ENCODE measurements around the gene DUSP8.
"Not testable (repeated sequence)": the region's sequence is repeated elsewhere in the genome, so short reads cannot be mapped to it uniquely, and the experiment has no call there.

DUSP8 gene, protein sequence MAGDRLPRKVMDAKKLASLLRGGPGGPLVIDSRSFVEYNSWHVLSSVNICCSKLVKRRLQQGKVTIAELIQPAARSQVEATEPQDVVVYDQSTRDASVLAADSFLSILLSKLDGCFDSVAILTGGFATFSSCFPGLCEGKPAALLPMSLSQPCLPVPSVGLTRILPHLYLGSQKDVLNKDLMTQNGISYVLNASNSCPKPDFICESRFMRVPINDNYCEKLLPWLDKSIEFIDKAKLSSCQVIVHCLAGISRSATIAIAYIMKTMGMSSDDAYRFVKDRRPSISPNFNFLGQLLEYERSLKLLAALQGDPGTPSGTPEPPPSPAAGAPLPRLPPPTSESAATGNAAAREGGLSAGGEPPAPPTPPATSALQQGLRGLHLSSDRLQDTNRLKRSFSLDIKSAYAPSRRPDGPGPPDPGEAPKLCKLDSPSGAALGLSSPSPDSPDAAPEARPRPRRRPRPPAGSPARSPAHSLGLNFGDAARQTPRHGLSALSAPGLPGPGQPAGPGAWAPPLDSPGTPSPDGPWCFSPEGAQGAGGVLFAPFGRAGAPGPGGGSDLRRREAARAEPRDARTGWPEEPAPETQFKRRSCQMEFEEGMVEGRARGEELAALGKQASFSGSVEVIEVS
- total RNA-seq, result 8.4 to 158 reads per million in 2 donors

DNA sequence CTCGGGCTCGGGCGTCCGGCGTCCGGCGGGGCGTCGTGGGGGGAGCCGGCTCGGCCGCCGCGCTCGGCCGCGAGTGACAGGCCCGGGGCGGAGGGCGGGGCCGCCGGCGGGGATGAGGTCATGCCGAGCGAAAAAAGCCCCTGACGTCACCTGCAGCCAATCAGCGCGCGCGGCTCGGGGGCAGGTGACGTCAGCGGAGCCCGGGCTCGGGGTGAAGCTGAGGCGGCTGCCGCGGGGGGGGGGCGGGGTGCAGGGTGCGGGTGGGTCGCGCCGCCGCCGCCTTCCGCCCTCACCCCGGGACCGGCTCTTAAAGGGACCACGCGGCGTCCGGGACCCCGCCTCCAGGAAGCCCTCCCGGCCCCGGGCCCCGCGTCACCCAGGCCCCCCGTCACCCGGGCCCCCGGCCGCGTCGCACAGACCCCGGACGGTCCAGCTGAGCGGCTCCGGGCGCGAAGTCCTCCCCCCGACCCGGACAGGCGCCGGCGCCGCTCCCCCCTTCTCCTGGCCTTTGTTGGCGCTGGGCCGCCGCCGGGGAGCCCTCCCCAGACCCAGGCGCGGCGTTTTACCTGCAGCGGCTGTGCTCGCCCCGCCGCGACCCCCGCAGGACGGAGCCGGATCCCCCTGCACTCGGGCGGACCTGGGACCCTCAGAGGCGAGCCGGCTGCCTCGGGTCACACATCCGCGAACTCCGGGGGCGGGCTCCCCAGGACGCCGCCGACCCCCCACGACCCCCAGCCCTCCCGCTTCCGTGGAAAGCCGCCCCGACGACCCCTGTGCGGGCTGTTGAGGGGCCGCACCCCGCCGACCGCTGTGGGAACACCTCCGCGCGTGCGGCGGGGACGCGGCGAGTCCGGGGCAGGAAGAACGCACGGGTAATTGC, at the start of gene DUSP8:
Gene DUSP8, minus strand, starts transcription at position 75 of the 880 bp plus-strand sequence. CDS start 6,445 bp downstream, outside the sequence.
- peak; percentile 97 for DNase-seq

DNA sequence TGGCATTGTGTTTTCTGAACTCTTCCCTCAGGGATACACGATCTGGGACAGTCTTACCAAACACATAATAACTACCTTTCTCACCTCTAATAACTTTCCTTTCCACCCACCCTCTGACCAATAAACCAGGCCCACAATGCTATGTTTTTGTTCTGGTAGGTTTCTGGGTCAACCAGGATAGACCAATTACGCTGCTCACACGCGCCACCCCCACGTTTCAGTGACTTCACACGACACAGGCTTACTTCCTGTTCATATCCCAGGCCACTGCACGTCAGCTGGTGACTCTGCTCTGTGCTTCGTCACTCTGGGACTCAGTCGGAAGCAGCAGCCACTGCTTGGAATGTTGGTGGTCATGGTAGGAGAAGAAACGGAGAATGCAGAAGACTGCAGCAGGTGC, 47.4 kb upstream of the DUSP8 start:
- DNase-seq, result no peak

DNA sequence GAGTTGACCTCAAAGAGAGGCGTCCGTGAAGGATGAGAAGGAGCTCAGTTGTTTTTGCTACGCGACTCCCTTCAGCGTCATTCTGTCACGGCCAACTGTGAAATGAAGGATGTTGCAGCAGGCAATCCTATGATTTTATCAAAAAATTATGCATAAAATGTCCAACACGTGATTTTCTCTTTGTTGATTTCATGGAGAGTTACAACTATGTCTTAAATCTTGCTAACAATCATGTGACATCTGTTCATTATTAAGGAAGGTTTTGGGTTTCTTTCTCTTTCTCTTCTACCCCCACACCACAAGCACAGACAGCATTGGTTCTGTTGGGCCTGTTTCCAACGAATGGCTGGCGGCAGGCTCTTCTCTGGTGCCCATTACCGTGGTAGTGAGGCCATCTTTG, 46.2 kb upstream of the DUSP8 start:
- DNase-seq, result no peak

DNA sequence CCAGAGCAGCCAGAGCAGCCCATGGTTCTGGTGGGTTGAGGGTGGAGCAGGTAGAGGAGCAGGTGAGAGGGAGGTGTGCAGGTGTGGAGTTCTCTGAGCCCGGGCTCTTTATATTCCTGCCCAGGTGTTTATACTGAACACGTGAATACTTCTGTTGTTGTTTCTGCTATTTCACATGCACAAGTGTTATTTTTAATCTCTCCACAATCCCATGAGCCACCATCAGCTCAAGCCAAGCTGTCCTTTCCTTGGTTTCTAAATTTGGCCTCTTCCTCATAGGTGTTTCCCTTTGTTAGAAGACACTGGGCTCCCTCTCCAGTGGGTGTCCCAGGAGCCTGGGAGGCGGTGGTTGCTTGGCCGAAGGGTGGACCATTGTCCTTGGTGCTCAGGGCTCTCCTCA, 36.3 kb upstream of the DUSP8 start, which contains the start of gene KRTAP5-3:
Gene KRTAP5-3, minus strand, starts transcription at position 101 of the 400 bp plus-strand sequence. Its CDS starts 78 bp downstream, at position 23.
- no peak for DNase-seq

DNA sequence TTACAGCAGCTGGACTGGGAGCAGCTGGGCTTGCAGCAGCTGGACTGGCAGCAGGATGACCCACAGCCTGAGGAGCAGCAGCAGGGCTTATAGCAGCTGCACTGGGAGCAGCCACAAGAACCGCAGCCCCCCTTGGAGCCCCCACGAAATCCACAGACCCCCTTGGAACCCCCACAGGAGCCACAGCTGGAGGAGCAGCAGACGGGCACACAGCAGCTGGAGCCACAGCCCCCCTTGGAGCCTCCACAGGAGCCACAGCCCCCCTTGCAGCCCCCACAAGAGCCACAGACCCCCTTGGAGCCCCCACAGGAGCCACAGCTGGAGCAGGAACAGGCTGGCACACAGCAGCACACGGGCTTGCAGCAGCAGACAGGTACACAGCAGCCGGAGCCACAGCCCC, 35.8 kb upstream of the DUSP8 start:
- DNase-seq, result not testable (repeated sequence)

DNA sequence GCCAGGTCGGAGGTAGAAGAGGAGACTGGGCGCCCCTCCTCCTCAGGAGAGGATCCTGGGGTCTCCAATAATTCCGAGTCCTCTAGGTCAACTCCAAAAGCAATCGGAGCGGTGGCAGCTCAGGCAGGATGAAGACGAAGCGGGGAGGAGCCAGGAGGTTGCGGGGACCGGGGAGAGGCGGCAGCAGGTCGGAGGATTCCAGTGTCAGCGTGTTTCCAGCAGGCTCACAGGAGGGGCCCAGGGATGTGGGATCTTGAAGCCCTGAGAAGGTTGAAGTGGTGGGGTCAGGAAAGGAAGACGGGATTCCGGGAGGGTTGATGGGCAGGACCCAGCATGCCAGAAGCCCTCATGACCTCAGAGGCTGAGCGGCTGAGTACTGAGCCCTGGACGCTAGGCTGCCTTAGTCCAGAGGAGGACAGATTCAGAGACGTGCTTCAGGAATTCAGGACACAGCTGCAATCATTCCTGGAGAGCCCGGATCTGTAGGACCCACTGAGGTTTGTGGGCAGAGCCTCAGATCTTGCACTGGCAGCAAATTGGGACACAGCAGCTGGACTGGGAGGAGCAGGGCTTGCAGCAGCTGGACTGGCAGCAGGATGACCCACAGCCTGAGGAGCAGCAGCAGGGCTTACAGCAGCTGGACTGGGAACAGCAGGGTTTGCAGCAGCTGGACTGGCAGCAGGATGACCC, 35.2 kb upstream of the DUSP8 start:
- DNase-seq, result not testable (repeated sequence)

DNA sequence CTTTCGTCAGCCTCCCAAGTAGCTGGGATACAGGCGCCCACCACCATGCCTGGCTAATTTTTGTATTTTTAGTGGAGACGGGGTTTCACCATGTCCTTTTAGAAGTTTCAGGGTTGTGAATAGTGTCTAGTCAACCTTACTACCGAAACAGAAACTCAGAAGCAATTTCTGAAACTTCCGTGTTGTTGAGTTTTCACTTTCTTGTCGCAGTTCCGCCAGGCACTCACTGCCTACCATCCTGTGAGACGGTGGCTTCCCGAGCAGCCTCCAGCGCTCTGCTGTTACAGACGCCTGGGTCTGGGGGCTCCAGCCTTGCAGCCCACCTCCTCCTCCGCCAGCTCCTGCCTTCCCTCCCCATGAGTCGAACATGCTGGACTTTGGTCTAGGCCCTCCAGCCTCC, 33.9 kb upstream of the DUSP8 start:
- DNase-seq, result not testable (repeated sequence)

DNA sequence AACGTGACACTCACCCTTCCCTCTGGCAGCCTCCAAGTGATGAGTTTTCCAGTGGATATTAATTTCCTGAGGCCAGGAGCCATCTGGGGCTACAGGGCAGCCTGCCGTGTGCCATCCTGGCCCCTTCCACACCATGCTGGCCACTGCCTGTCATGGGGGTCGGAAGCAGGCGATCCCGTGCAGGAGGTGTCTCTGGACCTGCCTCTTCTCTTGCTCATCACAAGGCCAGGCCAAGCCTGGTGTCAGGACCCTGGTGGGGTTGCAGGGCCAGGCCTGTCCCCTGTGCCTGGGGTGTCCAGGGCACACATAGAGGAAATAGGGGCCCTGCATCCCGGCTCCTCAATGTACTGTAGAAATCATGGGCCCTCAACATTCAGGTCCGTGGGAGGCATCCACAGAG, 32.6 kb upstream of the DUSP8 start:
- no peak for DNase-seq

DNA sequence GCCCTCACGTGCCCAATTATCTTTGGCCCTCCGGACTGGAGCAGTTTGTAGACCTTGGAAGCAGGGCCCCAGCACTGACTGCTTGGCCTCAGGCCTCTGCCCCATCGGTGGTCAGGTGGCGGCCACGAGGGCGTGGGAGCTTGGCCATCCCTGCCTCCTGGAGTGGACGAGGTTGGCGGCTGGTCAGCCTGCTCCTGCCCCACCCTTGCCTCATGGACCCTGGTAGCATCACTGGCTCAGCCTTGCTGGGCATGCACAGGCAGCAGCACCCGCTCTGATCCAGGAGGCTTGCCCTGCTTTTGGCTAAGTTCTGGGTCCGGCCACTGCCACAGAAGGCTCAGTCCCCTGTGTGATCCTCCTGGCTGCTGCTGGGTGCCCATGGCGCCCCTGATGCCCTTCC, 32.1 kb upstream of the DUSP8 start:
- no peak for DNase-seq

DNA sequence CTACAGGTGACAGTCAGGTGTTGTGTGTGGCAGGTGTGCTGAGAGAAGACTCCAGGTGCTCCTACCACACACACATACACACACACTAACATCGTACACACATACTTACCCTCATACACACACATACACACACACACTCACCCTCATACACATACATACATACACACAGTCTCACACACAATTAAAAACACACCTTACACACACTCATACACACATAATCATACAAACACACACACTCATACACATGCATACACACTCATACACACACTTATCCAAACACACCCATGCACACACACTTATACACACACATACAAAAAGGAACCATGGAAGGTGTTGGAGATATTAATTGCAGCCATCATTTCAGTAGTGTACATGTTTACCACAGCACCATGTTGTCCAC, 31.6 kb upstream of the DUSP8 start:
- DNase-seq, result no peak

DNA sequence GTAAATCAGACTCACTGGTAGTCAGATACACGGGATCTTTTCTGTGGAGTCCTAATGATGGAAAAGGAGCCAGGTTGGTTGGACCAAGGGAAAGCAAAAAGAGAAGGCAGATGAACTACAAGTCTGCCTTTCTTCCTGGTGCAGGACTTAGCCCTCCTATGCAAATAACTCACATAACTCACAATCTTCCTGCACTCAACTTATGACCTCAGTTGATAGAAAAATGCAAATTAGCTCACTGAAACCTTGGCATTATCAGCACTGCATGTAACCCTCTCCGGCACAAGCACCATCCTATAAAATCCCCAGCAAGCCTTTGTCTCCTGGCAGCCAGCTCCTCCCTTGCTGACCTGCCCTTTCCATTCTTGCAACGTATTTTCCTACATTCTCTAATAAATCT, 29.6 kb upstream of the DUSP8 start:
- DNase-seq, result not testable (repeated sequence)

DNA sequence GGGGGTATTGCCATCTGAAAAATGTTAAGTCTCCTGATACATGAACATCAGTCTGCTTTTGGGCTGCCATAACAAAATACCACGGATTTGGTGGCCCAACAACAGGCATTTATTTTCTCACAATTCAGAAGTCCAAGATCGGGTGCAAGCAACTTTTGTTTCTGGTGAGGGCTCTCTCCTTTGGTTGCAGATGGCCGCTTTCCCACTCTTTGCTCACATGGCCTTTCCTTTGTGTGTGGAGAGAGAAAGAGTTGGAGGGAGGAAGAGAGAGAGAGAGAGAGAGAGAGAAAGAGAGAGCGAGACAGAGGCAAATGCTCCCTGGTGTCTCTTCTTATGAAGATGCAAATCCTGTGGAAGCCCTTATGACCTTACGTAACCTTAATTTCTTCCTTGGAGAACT, 28.6 kb upstream of the DUSP8 start:
- no peak for DNase-seq

DNA sequence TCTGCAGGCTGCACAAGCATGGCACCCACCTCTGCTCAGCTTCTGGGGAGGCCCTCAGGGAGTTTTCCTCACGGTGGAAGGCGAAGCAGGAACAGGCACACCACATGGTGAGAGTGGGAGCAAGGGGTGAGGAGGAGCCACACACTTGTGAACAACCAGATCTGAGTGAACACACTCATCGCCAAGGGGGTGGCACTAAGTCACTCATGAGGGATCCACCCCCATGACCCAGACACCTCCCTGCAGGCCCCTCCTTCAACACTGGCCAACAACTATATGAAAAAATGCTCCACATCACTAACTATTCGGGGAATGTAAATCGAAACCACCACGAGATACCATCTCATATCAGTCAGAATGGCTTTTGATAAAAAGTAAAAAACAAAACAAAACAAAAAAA, 26.7 kb upstream of the DUSP8 start:
- DNase-seq, result no peak

DNA sequence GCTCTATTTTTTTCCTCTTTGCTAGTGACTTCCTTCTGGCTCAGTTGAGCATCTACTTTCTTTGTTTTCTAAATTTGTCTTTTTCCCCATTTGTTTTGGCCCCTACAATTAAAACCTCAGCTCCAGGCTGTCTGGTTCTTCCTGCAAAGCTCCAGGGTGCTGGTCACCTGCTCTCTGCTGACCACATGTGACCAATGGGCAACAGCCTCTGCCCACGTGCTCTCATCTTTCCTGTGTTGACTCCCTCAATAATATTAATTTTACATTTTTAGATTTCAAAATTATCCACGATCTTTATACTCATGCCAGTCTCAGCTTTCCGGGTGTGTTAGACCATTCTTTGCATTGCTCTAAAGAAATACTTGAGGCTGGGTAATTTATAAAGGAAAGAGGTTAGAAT, 26.3 kb upstream of the DUSP8 start:
- DNase-seq, result not testable (repeated sequence)

DNA sequence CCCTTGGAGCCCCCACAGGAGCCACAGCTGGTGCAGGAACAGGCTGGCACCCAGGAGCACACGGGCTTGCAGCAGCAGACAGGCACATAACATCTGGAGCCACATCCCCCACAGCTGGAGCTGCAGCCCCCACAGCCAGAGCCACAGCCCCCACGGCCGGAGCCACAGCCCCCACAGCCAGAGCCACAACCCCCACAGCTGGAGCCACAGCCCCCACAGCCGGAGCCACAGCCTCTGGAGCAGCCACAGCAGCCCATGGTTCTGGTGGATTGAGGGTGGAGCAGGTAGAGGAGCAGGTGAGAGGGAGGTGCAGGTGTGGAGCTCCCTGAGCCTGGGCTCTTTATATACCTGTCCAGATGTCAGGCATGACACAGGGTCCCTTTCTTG, 25.9 kb upstream of the DUSP8 start, which contains the start of gene KRTAP5-2:
Gene KRTAP5-2, minus strand, starts transcription at position 301 of the 387 bp plus-strand sequence. Its CDS starts 44 bp downstream, at position 257.
- DNase-seq, result no peak

DNA sequence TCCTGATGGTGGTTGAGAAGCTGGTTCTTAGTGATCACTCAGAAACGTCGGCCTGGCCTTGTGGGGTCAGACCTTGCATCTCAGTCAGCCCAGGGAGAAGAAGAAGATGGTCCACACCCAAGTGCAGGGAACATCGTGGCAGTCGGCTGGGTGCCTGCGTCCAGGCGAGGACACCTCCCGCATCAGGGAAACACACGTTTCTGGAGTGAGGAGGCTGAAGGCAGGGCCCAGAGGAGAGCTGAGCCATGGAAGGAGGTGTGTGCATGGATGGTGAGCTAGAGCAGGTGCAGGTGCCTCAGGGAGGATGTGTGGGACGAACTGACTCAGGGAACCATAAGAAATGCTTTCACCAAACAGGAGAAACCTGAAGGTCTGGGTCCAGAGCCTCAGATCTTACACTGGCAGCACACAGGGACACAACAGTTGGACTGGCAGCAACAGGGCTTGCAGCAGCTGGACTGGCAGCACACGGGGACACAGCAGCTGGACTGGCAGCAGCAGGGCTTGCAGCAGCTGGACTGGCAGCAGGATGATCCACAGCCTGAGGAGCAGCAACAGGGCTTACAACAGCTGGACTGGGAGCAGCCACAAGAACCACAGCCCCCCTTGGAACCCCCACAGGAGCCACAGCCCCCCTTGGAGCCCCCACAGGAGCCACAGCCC, 25.4 kb upstream of the DUSP8 start:
- no peak for DNase-seq

DNA sequence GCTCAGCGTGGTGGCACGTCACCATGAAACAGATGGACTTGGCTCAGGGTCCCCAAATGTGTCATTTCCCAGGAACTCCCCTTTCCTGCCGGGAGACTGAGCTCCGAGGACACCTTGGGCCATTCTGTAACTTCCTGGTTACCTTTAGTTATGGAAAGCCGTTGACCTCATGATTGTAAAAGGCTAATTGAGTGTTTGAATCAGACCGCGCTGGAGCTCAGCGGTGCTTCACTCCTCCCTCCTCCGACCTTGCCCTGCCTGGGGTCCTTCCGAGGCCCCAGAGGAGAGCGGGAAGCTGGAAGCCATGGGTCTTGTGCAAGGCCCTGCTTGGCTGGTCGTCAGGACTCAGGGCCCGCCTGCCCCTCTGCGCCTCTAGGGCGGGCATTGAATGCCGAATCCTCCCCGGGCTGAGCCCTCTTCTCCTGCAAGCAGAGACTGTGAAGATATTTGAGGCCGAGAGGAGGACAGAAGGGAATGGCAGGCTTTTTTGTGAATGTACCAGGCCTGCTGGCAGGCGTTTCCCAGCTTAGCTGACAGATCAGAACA, 24.6 kb upstream of the DUSP8 start:
- DNase-seq, result not testable (repeated sequence)

DNA sequence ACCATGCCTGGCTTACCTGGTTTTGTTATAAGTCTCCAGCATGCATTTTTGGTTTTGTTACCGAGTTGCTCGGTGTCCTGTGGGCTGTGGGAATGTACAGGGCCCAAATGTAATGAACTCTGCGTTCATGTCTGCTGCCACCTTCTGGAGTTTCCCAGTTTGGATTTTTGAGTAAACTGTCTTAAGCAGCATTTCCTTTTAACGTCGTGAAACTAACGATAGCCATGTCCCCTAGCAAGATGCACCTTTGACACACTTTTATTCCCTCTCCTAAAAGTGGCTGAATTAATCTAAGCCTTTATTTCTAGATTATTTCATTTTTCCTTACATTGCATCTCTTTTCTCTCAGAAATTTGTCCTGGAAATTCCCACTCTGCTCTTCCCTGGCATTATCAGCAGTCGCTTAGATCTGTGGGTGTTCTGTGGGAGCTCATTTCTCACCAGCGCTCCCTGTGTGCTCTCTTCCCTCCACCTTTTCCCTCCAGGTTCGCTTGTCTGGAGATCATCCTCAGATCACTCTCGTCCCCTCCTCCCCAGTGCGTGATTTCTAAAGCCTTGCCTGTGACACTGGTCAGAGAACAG, 24.0 kb upstream of the DUSP8 start:
- not testable (repeated sequence) for DNase-seq

DNA sequence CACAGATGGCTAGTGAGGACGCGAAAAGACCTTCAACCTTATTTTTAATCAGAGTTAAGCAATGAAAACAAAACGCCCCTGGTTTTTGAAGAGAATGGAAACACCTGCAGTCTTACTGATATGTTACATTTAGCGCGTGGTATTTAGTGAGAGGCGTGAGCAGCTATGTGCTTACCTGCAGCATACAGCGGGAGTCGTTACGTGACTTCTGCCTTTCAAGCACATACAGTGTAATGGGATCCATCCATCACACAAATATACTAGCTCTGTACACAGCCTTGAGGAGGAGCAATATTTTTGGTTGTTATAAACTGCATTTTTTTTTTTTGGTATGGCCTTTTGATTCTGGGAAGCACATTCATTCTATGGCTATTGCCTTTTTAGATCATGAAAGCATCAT, 20.6 kb upstream of the DUSP8 start:
- no peak for DNase-seq

DNA sequence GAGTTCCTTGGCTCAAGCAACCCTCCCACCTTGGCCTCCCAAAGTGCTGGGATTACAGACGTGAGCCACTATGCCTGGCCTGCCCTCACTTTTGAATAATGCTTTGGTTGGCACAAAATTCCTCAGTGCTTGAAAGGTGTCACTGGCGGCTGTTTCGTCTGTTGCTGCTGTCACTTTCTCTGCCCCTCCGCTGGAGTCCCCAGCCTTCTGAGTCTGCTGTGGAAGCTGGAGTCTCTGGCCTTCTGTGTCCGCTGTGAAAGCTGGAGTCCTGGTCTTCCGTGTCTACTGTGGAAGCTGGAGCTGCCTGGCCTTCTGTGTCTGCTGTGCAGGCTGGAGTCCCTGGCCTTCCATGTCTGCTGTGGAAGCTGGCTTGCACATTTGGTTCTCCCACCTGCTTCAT, 17.9 kb upstream of the DUSP8 start:
- no peak for DNase-seq
